Activated CD4-positive, alpha-beta T cell treated with anti-CD3 and anti-CD28 coated beads, Interleukin-2, Interleukin-4, amounts not matched to agents 100 ng/mL and 50 ng/mL, durations not matched to agents 16 hours and 8 hours (primary cell): ENCODE data around the gene GH1.
"Not testable (repeated sequence)": the region's sequence is repeated elsewhere in the genome, so short reads cannot be mapped to it uniquely, and the experiment has no call there.

Source experiments
- DNase-seq: peaks from one replicate; pipeline ENCODE4 v3.0.0-alpha.2; 2020; ENCODE audit warnings: low spot score

The GH1 gene

DNA sequence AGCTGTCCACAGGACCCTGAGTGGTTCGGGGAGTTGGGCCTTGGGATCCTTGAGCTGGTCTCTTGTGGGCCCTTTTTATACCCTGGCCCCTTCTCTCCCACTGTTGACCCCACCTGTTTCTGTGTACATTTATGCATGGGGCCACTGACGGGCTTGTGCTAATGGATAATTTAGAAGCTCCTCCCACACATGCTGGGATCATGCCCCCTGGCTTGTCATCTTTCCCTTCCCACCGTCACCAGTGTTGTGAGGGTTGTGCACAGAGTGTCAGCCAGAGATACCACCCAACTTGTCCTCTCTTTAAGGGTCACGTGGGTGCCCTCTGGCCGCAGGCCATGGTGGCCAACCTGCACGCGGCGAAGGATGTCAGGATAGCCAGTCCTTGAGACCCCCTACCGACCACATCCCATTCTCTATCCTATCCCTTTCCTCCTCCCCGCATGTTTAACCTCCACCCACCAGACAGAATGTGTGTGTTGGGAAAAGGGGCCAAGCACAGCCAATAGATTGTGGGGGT, at the start of gene GH1:
Gene GH1, minus strand, starts transcription at position 51 of the 517 bp plus-strand sequence. CDS start 63 bp downstream, outside the sequence.
- DNase-seq, result not testable (repeated sequence)

DNA sequence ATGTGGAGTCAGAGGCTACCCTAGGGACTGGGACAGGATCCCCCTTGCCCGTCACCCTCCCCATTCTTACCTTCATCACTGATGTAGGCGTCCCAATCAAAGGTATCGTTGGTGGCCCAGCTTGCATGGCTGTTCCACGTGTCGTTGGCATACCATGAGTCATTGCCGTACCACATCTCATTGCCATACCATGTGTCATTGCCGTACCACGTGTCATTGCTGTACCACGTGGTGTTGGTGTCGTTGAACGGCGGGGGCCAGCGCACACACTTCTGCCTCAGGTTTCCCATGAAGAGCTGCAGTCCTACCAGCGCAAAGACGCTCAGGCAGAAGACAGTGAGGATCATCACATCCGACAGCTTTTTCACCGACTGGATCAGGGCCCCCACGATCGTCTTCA, 49.3 kb upstream of the GH1 start:
- peak; percentile 37 for DNase-seq

DNA sequence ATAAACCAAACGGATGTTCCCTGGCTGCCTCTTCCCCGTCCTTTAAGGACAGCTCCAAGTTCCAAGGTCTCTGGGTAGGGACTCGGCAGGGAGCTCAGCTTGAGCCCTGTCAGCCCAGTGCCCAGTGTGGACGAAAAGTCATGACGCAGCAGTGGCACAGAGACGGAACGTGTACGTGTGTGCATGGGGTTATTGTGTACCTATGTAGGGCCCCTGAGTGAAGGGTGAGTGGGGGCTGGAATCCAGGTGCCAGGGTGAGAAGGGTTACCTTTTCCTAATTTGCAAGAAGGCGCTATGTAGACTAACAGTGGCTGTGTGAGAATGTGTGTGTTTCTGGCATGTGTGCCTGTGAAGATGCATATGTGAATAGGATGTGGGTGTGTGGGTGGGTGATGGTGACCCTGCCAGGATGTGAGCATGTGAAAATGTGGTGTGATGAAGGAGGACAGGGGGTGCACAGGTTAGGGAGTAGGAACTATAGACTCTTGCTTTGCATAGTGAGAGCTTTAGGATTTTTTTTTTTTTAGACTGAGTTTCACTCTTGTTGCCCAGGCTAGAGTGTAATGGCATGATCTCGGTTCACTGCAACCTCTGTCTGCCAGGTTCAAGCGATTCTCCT, 48.1 kb upstream of the GH1 start:
- peak; percentile 17 for DNase-seq

DNA sequence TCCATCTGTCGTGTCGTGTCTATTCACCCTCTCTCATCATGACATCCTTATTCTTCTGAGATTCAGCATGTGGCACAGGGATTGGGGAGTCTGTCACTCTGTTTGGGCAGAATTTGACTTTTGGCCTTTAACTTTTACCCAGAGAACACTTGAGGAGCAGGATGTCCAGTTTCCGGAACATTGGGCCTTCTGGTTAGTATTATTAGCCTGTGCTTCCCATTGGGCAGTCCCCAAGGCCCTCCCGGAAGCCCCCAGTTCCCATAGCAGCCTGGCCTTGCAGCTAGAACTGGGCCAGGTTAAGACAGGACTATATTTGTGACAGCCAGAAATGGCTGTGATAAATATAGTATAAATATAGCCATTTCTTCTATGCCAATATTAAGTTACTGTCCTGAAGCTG, 44.5 kb upstream of the GH1 start:
- DNase-seq, result no peak

GRCh38 chr17:63962298-63962744, 43.7 kb upstream of the GH1 start:
- DNase-seq, result no peak

DNA sequence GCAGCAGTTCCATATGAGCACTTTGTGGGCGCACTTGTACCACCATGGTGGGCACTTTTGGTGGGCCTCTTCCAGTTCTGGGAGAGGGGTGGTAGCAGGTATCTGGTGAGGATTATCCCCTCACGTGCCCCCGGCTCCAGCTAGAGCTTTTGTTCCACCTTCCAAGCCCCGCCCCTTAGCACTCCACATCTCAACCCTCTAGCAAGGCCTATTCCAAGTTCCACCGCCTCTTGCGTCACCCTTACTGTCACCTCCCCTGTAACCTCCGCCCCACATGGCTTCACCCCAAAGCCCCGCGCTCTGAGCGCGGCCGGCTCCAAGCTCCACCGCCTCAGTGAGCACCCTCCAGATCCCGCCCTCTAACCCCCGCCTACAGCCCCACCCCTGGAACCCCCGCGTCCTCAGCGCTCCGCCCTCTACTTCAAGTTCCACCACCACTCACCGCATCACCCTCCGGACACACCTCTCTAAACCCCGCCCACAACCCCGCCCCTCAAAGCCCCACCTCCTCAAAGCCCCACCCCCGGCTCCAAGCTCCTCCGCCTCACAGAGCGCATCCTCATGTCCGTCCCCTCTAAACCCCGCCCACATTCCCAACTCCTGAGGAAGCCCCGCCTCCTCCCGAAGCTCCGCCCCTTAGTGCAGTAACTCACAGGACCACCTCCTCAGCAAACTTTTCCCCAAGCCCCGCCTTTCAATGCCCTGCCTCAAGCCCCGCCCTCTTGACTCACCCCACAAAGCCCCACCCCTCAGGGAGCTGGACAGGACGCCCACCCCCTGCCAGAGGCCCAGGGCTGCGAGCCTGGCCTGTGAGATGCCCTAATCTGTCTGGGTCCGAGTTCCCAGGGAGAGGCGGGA, 42.9 kb upstream of the GH1 start:
- peak; percentile 54 for DNase-seq

DNA sequence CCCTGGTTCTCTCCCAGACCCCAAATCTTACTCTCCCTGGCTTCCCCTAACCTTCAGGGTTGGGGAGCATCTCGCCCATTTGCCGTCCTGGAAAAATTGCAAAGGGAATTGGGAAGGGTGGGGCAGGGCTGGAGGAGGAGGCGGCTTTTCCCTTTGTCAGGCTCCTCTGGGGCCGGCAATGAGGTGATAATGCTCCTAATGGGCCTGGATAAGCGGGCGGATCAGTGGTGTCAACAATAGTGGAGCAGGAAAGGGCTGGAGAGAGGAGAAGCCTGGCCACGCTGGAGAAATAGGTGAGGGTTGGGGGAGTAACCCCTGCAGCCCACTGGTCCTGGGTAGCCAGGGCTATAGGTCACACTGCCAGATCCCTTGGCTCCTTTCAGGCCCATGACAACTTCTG, 41.8 kb upstream of the GH1 start:
- DNase-seq, result no peak

GRCh38 chr17:63960006-63960405, 41.4 kb upstream of the GH1 start:
- DNase-seq, result no peak

- DNase-seq, result no peak
Observed at GRCh38 chr17:63956296-63956920, 37.8 kb upstream of the GH1 start.

GRCh38 chr17:63955791-63956190, 37.2 kb upstream of the GH1 start:
- DNase-seq, result no peak

DNA sequence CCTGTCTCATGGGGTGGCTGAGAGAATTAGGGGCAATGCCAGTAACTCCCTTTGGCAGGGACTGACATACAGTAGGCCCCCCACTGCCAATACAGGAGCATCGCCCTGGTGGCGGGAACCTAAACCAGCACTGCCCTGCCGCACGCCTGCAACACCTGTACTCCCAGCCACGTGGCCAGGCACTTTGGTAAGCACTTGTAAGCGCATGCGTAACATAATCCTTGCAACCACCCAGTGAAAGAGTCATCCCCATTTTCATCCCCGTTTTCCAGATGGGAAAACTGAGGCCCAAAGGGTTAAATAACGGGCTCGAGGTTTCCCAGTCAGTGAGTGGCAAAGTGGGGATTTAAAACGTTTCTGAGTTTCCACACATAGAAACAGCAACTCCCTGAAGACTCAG, 36.6 kb upstream of the GH1 start:
- no peak for DNase-seq

GRCh38 chr17:63954402-63955063, 35.9 kb upstream of the GH1 start:
- DNase-seq, result no peak

GRCh38 chr17:63950940-63951907, 32.6 kb upstream of the GH1 start:
- no peak for DNase-seq

DNA sequence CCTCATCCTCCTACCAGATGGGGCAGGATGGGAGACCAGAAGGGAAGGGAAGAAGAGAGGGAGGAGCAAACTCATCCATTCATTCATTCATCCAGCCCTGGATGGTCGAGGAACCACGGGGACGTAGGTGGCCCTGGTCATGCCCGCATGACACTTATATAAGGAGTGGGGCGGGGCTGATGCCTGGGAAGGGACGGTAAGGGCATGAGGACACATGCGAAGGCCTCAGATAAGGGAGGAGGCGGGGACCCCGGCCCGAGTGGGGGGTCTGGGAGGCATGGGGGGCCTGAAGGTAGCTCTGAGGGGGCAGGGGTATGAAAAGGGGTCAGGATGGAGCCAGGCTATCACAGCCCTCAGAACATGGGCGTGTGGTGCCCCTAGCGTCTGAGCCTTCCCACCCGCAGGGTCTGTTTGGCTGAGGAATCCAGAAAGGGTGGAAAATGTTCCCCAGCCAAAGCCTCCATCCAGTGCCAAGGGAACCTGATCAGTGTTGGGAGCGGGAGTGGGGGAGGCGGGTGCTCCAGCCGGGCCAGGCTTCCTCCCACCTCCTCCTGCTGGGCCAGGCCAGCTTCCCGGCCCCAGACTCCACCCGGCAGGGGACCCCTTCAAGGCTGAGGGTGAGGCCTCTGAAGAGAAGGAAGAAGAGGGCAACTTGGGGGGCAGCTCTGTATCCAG, 31.1 kb upstream of the GH1 start:
- no peak for DNase-seq

GRCh38 chr17:63948521-63948920, 29.9 kb upstream of the GH1 start:
- DNase-seq, result no peak

- DNase-seq, result no peak
Observed at GRCh38 chr17:63947711-63948330, 29.2 kb upstream of the GH1 start.

GRCh38 chr17:63946440-63947363, 28.1 kb upstream of the GH1 start:
- DNase-seq, result peak; percentile 72

- no peak for DNase-seq
Observed at GRCh38 chr17:63945784-63946439, 27.3 kb upstream of the GH1 start.
